Adrenal gland (tissue), 5 donors: ENCODE results near the gene MLANA.

Experiments used
- CTCF ChIP-seq, 6 experiments: fragments of 450-650 bp in 4 of 6; fragments of 200-600 bp in 2 of 6; sonication (generic) in 1 of 6; IDR thresholded peaks; 1 replicate in 5 of 6; 2 replicates in 1 of 6; pipeline versions ENCODE4 v1.5.1 to v1.8.0; 2016 to 2021; ENCODE audit warnings: antibody characterized with exemption in 6 of 6, mild to moderate bottlenecking in 2 of 6, moderate library complexity in 1 of 6
- POLR2A ChIP-seq, 2 donors: fragments of 450-650 bp; IDR thresholded peaks; one replicate each; pipeline ENCODE4 v1.6.1; 2017; ENCODE audit warnings: antibody characterized with exemption in 2 of 2, mild to moderate bottlenecking in 2 of 2, moderate library complexity in 1 of 2
- donor health status: DM: no; HTN: no; CAD: no.

GRCh38 chr9:5920860-5921328, 30.2 kb downstream of the MLANA start:
- no peak for TF ChIP-seq POLR2A (IDR thresholded peaks at IDR 0.05)
- no peak for TF ChIP-seq CTCF (IDR thresholded peaks at IDR 0.05)
